Measurements from ENCODE around the gene GUCA2B.

GUCA2B gene

GRCh38 chr1:42122408-42122807 lies 30.8 kb upstream of the GUCA2B start:
- Histone ChIP-seq H3K4me3 (ENCODE audit: insufficient read length, low read depth) (no peak overlapping the region), H3K9ac (ENCODE audit: insufficient read length, low read depth) (no peak overlapping the region), H3K9me3 (ENCODE audit: insufficient read depth, low read length) (no peaks in the 10 kb centered on the region), H3K36me3 (ENCODE audit: insufficient read depth, insufficient read length, low read length) (no peaks in the 10 kb centered on the region), H3K4me1 (ENCODE audit: insufficient read depth, insufficient read length) (no peaks in the 10 kb centered on the region), H3K27me3 (ENCODE audit: insufficient read depth, insufficient read length) (no peaks in the 10 kb centered on the region)
- TF ChIP-seq ZNF274 (IDR thresholded peaks at IDR 0.05; ENCODE audit: low read depth, low read length): no peak
- TF ChIP-seq YY1 (IDR thresholded peaks at IDR 0.05; ENCODE audit: insufficient read depth, insufficient read length): no peak
- no peak for TF ChIP-seq SUZ12 (IDR thresholded peaks at IDR 0.05; ENCODE audit: extremely low read depth, insufficient read depth, insufficient read length)
- DNase-seq (ENCODE audit: low read depth, low spot score): no peak

GRCh38 chr1:42125552-42125951 lies 27.7 kb upstream of the GUCA2B start:
- no peak overlapping the region for H3K4me3 ChIP-seq (ENCODE audit: insufficient read length, low read depth)
- DNase-seq (ENCODE audit: low read depth, low spot score): no peak
- H3K36me3 ChIP-seq (ENCODE audit: insufficient read depth, insufficient read length, low read length): no peaks in the 10 kb centered on the region
- H3K4me1 ChIP-seq (ENCODE audit: insufficient read depth, insufficient read length): no peaks in the 10 kb centered on the region
- no peaks in the 10 kb centered on the region for H3K27me3 ChIP-seq (ENCODE audit: insufficient read depth, insufficient read length)
- H3K9me3 ChIP-seq (ENCODE audit: insufficient read depth, low read length): no peaks in the 10 kb centered on the region
- H3K9ac ChIP-seq (ENCODE audit: insufficient read length, low read depth): no peak overlapping the region
- TF ChIP-seq ZNF274 (IDR thresholded peaks at IDR 0.05; ENCODE audit: low read depth, low read length) (no peak), YY1 (IDR thresholded peaks at IDR 0.05; ENCODE audit: insufficient read depth, insufficient read length) (no peak), SUZ12 (IDR thresholded peaks at IDR 0.05; ENCODE audit: extremely low read depth, insufficient read depth, insufficient read length) (no peak)

- TF ChIP-seq SUZ12 (IDR thresholded peaks at IDR 0.05; ENCODE audit: extremely low read depth, insufficient read depth, insufficient read length): no peak
- no peak for TF ChIP-seq ZNF274 (IDR thresholded peaks at IDR 0.05; ENCODE audit: low read depth, low read length)
- no peak for TF ChIP-seq YY1 (IDR thresholded peaks at IDR 0.05; ENCODE audit: insufficient read depth, insufficient read length)
Measured at GRCh38 chr1:42127767-42128166, 25.4 kb upstream of the GUCA2B start.

DNA sequence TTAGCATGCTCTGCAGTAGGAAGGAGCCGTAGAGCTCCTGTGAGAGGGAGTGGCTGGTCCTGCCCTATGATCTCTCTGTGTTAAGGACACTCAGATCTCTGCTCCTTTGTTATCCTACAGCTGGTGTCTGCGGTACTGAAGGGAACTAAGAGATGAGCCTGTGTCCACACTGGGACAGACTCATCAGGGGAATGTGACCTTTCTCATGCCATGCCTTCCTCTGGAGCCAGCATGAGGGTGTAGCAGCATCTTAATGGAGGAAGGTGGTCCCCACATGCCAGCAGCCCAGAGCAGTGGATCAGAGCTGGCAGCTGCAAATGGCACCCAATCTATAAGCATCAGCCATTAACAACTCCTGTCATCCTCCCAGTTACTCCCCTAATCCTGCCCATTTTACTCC lies 24.7 kb upstream of the GUCA2B start:
- no peak for DNase-seq (ENCODE audit: low read depth, low spot score)
- H3K4me1 ChIP-seq (ENCODE audit: insufficient read depth, insufficient read length): no peaks in the 10 kb centered on the region
- no peak for TF ChIP-seq ZNF274 (IDR thresholded peaks at IDR 0.05; ENCODE audit: low read depth, low read length)
- TF ChIP-seq SUZ12 (IDR thresholded peaks at IDR 0.05; ENCODE audit: extremely low read depth, insufficient read depth, insufficient read length): no peak
- no peak for TF ChIP-seq YY1 (IDR thresholded peaks at IDR 0.05; ENCODE audit: insufficient read depth, insufficient read length)
- H3K9me3 ChIP-seq (ENCODE audit: insufficient read depth, low read length): no peaks in the 10 kb centered on the region
- H3K27me3 ChIP-seq (ENCODE audit: insufficient read depth, insufficient read length): no peaks in the 10 kb centered on the region
- H3K9ac ChIP-seq (ENCODE audit: insufficient read length, low read depth): no peak overlapping the region
- H3K4me3 ChIP-seq (ENCODE audit: insufficient read length, low read depth): no peak overlapping the region
- H3K36me3 ChIP-seq (ENCODE audit: insufficient read depth, insufficient read length, low read length): no peaks in the 10 kb centered on the region

More at GRCh38 chr1:42127767-42128166, 25.4 kb upstream of the GUCA2B start:
- H3K4me1 ChIP-seq (ENCODE audit: insufficient read depth, insufficient read length): no peaks in the 10 kb centered on the region
- no peaks in the 10 kb centered on the region for H3K36me3 ChIP-seq (ENCODE audit: insufficient read depth, insufficient read length, low read length)
- no peak overlapping the region for H3K9ac ChIP-seq (ENCODE audit: insufficient read length, low read depth)
- no peak for DNase-seq (ENCODE audit: low read depth, low spot score)
- no peaks in the 10 kb centered on the region for H3K27me3 ChIP-seq (ENCODE audit: insufficient read depth, insufficient read length)
- no peak overlapping the region for H3K4me3 ChIP-seq (ENCODE audit: insufficient read length, low read depth)
- no peaks in the 10 kb centered on the region for H3K9me3 ChIP-seq (ENCODE audit: insufficient read depth, low read length)

GRCh38 chr1:42128964-42129363 lies 24.2 kb upstream of the GUCA2B start:
- no peak for DNase-seq (ENCODE audit: low read depth, low spot score)
- H3K4me1 ChIP-seq (ENCODE audit: insufficient read depth, insufficient read length): no peaks in the 10 kb centered on the region
- H3K27me3 ChIP-seq (ENCODE audit: insufficient read depth, insufficient read length): no peaks in the 10 kb centered on the region
- no peak overlapping the region for H3K9ac ChIP-seq (ENCODE audit: insufficient read length, low read depth)
- H3K36me3 ChIP-seq (ENCODE audit: insufficient read depth, insufficient read length, low read length): no peaks in the 10 kb centered on the region
- TF ChIP-seq YY1 (IDR thresholded peaks at IDR 0.05; ENCODE audit: insufficient read depth, insufficient read length): no peak
- no peak for TF ChIP-seq SUZ12 (IDR thresholded peaks at IDR 0.05; ENCODE audit: extremely low read depth, insufficient read depth, insufficient read length)
- TF ChIP-seq ZNF274 (IDR thresholded peaks at IDR 0.05; ENCODE audit: low read depth, low read length): no peak
- no peaks in the 10 kb centered on the region for H3K9me3 ChIP-seq (ENCODE audit: insufficient read depth, low read length)
- no peak overlapping the region for H3K4me3 ChIP-seq (ENCODE audit: insufficient read length, low read depth)

DNA sequence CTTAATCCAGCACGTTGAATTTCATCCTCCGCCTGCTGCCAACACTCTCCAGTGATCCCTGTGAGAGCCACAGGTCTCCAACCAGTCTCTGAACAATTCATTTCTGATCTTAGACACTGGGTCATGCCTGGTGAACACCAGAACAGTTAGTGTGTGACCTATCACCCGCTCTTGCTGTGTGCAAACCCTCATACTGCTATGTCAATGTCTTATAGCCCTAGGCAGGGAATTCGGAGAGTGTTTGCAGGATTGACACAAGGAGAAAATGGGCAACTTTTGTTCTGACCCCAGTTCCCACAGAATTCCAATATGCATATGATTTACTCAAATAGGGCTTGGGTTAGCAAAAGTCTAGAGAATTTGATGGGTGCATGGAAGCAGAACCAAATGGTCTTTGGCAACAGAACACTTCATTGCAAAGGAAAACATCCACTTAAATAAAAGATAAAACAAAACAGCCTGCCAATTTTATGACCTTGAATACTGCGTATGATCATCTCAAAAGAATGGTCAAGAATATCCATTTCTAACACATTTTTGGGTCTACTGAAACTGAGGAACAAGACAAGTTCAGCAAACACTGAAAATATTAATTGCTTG lies 23.0 kb upstream of the GUCA2B start:
- no peaks in the 10 kb centered on the region for H3K36me3 ChIP-seq (ENCODE audit: insufficient read depth, insufficient read length, low read length)
- TF ChIP-seq YY1 (IDR thresholded peaks at IDR 0.05; ENCODE audit: insufficient read depth, insufficient read length) (no peak), ZNF274 (IDR thresholded peaks at IDR 0.05; ENCODE audit: low read depth, low read length) (no peak), SUZ12 (IDR thresholded peaks at IDR 0.05; ENCODE audit: extremely low read depth, insufficient read depth, insufficient read length) (no peak)
- no peaks in the 10 kb centered on the region for H3K4me1 ChIP-seq (ENCODE audit: insufficient read depth, insufficient read length)
- no peak overlapping the region for H3K9ac ChIP-seq (ENCODE audit: insufficient read length, low read depth)
- no peaks in the 10 kb centered on the region for H3K9me3 ChIP-seq (ENCODE audit: insufficient read depth, low read length)
- no peak for DNase-seq (ENCODE audit: low read depth, low spot score)
- no peaks in the 10 kb centered on the region for H3K27me3 ChIP-seq (ENCODE audit: insufficient read depth, insufficient read length)
- no peak overlapping the region for H3K4me3 ChIP-seq (ENCODE audit: insufficient read length, low read depth)

DNA sequence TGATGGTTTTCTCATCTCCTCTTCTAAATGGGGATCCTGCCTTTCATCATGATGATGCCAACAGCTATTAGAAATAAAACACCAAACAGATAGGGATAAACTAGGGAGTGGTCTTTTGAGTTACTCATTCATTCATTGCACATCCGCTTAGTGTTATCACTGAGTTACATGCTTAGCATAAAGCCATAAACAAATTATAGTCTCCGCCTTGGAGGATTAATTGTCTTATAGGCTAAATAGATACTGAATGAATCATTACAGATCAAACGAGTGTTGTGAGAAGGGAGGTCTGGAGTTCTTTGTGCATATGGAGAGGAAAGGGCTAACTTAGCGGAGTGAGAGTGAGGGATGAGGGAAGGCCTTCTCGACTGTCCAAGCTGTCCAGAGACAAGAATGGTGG lies 19.8 kb upstream of the GUCA2B start:
- no peak for TF ChIP-seq YY1 (IDR thresholded peaks at IDR 0.05; ENCODE audit: insufficient read depth, insufficient read length)
- no peak for TF ChIP-seq SUZ12 (IDR thresholded peaks at IDR 0.05; ENCODE audit: extremely low read depth, insufficient read depth, insufficient read length)
- TF ChIP-seq ZNF274 (IDR thresholded peaks at IDR 0.05; ENCODE audit: low read depth, low read length): no peak
- Histone ChIP-seq H3K9ac (ENCODE audit: insufficient read length, low read depth) (no peak overlapping the region), H3K4me1 (ENCODE audit: insufficient read depth, insufficient read length) (no peaks in the 10 kb centered on the region), H3K4me3 (ENCODE audit: insufficient read length, low read depth) (no peak overlapping the region), H3K27me3 (ENCODE audit: insufficient read depth, insufficient read length) (peaks cover 2% of the 10 kb centered on the region), H3K36me3 (ENCODE audit: insufficient read depth, insufficient read length, low read length) (no peaks in the 10 kb centered on the region), H3K9me3 (ENCODE audit: insufficient read depth, low read length) (no peaks in the 10 kb centered on the region; the same call in 1 of the 2 replicates)
- DNase-seq (ENCODE audit: low read depth, low spot score): no peak

All from NT2/D1 (cell line).